Fibroblast of lung (primary cell): Measurements from ENCODE around the gene MYLK.
A peak's percentile ranks its signal among the peaks of the same experiment; 100 is the strongest.
"Not testable (repeated sequence)": the region's sequence is repeated elsewhere in the genome, so short reads cannot be mapped to it uniquely, and the experiment has no call there.

Source experiments
- CTCF ChIP-seq, 2 donors: IDR thresholded peaks in 1 of 2; conservative IDR thresholded peaks in 1 of 2; 1 replicate in 1 of 2; 2 replicates in 1 of 2; pipeline ENCODE4 v1.5.1; 2011 to 2012; ENCODE audit warnings: low read length in 2 of 2, control low read depth in 1 of 2, inconsistent platforms in 1 of 2, low read depth in 1 of 2, mild to moderate bottlenecking in 1 of 2
- EZH2 ChIP-seq: IDR thresholded peaks from 2 replicates; pipeline ENCODE4 v1.5.1; 2012; ENCODE audit warnings: low read length, control low read depth, mild to moderate bottlenecking; ENCODE audit errors: missing control alignments

DNA sequence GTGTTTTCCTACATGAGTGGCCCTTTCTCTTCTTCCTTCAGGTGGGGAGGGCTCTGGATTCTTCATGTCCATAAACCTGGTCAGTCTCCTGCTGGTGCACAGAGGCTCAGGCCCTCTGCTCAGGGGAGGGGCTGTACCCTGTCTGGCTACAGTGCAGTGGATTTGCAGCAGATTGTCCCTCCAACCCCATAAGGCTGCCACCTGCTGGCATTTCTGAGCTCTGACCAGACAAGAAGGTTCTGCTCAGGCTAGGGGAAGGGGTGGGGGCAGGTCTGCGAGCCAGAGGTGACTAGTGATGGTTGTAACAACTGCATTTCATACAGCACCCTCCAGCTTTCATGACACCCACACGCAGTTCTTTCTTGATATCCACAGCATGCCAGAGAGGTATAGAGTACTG, 182.1 kb downstream of the MYLK start:
- TF ChIP-seq CTCF (conservative IDR thresholded peaks at IDR 0.05 in 1 of 2, IDR thresholded peaks at IDR 0.05 in 1 of 2; ENCODE audit: low read depth in 1 of 2, low read length in 2 of 2), result peak; percentile 50 to 55
- TF ChIP-seq EZH2, result not testable (repeated sequence)
